Measurements from ENCODE around the gene DENND1B. TPM values are rescaled to one million over a fixed set of nuclear protein-coding genes. Genes with fewer than 3 reads are reported as not detected.

Gene DENND1B, protein sequence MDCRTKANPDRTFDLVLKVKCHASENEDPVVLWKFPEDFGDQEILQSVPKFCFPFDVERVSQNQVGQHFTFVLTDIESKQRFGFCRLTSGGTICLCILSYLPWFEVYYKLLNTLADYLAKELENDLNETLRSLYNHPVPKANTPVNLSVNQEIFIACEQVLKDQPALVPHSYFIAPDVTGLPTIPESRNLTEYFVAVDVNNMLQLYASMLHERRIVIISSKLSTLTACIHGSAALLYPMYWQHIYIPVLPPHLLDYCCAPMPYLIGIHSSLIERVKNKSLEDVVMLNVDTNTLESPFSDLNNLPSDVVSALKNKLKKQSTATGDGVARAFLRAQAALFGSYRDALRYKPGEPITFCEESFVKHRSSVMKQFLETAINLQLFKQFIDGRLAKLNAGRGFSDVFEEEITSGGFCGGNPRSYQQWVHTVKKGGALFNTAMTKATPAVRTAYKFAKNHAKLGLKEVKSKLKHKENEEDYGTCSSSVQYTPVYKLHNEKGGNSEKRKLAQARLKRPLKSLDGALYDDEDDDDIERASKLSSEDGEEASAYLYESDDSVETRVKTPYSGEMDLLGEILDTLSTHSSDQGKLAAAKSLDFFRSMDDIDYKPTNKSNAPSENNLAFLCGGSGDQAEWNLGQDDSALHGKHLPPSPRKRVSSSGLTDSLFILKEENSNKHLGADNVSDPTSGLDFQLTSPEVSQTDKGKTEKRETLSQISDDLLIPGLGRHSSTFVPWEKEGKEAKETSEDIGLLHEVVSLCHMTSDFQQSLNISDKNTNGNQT
- total RNA-seq (10 to 100 TPM; 18.4 to 44.6 TPM), polyA plus RNA-seq (ENCODE audit: insufficient read length in 2 of 2) (10 to 100 TPM in 1 of 2 donors, 1 to 10 TPM in 1; 7.9 to 12.4 TPM)
- long read RNA-seq, donor 1, partial matches to known transcripts: 0 of 1 reads
- long read RNA-seq, donor 1, other reads (novel, unspliced or antisense): 0 of 1 reads
- long read RNA-seq, donor 2, partial matches to known transcripts: 0 of 1 reads
- long read RNA-seq, donor 2, other reads (novel, unspliced or antisense): 0 of 1 reads
- long read RNA-seq, donor 3, partial matches to known transcripts: 6 of 6 reads
- long read RNA-seq, donor 3, other reads (novel, unspliced or antisense): 0 of 6 reads
- long read RNA-seq, donor 4: 0 reads

DNA sequence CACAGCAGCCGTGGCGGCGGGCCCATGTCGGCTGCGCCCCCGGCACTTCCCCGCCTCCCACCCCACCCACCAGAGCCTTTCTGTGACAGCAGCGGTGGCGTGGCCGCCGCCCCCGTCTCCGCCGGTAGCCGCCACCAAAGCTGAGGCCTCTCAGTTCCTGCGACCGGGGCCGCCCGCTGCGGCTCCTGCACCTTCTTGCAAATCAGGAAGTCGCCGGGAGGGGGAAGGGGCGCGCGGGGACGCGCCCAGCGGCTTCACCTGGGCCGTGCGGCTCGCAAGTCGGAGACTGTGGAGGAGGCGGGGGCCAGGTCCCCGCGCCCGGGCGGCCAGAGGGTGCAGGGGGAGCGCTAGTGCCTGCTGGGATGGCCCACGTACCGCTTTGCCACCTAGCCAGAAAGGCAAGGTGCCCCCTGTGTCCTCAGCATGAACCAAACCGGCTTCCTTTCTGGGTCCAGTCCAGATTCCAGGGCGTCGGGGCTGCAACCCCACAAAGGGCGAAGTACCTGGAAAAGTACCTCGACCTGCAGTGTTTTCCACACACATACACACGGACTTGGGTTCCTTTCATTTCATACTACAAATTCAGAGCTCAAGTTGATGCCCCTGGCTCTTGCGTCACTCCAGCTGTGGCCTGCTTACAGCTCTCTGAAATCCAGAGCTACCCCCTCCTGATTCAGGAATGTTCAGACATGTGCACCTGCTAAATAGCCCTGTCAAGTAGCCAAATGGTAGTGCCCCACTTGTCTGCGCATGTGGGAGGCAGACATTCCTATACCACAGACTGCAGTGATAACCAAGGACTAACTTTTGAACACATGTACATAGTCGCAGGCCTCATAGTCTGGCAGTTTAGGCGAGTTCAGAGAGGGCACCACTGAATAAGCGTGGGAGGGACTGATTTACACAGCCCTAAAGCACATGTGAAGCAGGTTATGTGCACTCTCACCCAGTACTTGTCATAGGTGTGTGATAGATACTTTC is at the start of gene DENND1B:
TSS of gene DENND1B (minus strand) at position 199 of the 981 bp plus-strand sequence. CDS start 325 bp downstream, outside the sequence.
- Histone ChIP-seq H3K4me3 (ENCODE audit: low read depth, low read length) (peak within 1 kb of the TSS; percentile 58), H3K27ac (ENCODE audit: low read depth, low read length) (peak within 1 kb of the TSS; percentile 61)
- WGBS (ENCODE audit: insufficient coverage): 6% methylated on average over 47 of the region's 51 CpGs

GRCh38 chr1:197814306-197814705 is 39.0 kb upstream of the DENND1B start:
- Histone ChIP-seq H3K9me3 (ENCODE audit: control insufficient read depth, insufficient read depth, low read length) (no peaks in the 10 kb centered on the region), H3K4me3 (ENCODE audit: low read depth, low read length) (no peak overlapping the region), H3K4me1 (ENCODE audit: control insufficient read depth, insufficient read depth, low read length) (no peaks in the 10 kb centered on the region), H3K27me3 (ENCODE audit: control insufficient read depth, insufficient read depth, low read length) (no peaks in the 10 kb centered on the region), H3K27ac (ENCODE audit: low read depth, low read length) (no peak overlapping the region), H3K36me3 (ENCODE audit: control insufficient read depth, insufficient read depth, low read length) (no peaks in the 10 kb centered on the region)
- no CpG with 5 or more reads among the region's 2 CpGs for WGBS (ENCODE audit: insufficient coverage)
- no peak for DNase-seq (ENCODE audit: low read depth in 4 of 6, low spot score in 6 of 6)

More for the DNA sequence above, at the start of gene DENND1B:
- peak; percentile 23 to 84 (median 48) for DNase-seq (ENCODE audit: low read depth in 4 of 6, low spot score in 6 of 6)
- no peaks in the 10 kb centered on the region for H3K9me3 ChIP-seq (ENCODE audit: control insufficient read depth, insufficient read depth, low read length)
- H3K36me3 ChIP-seq (ENCODE audit: control insufficient read depth, insufficient read depth, low read length): no peaks in the 10 kb centered on the region
- H3K27me3 ChIP-seq (ENCODE audit: control insufficient read depth, insufficient read depth, low read length): no peaks in the 10 kb centered on the region
- H3K4me1 ChIP-seq (ENCODE audit: control insufficient read depth, insufficient read depth, low read length): peaks cover 4% of the 10 kb centered on the region

DNA sequence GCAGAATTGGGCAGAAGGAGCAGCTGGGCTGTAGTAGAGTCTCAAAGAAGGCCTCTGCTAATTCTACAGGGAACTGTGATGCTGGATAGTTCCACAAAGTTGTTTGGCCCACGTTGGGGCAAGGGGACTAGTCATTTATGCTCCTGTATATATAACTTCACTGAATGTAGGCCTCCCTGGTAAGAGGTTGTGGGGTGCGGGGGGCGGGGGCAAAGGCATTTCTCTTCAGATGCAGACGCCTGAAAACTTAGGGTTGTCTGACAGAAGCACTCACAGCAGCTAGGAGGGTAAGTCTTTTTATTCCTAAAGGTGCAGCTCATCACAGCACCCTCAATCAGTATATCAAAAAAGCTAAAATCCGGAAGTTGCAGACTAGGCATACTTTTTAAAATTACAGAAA is 38.5 kb upstream of the DENND1B start:
- Histone ChIP-seq H3K9me3 (ENCODE audit: control insufficient read depth, insufficient read depth, low read length) (no peaks in the 10 kb centered on the region), H3K4me1 (ENCODE audit: control insufficient read depth, insufficient read depth, low read length) (no peaks in the 10 kb centered on the region), H3K27ac (ENCODE audit: low read depth, low read length) (no peak overlapping the region), H3K4me3 (ENCODE audit: low read depth, low read length) (no peak overlapping the region), H3K27me3 (ENCODE audit: control insufficient read depth, insufficient read depth, low read length) (no peaks in the 10 kb centered on the region), H3K36me3 (ENCODE audit: control insufficient read depth, insufficient read depth, low read length) (no peaks in the 10 kb centered on the region)
- no peak for DNase-seq (ENCODE audit: low read depth in 4 of 6, low spot score in 6 of 6)
- no CpG with 5 or more reads among the region's 5 CpGs for WGBS (ENCODE audit: insufficient coverage)

DNA sequence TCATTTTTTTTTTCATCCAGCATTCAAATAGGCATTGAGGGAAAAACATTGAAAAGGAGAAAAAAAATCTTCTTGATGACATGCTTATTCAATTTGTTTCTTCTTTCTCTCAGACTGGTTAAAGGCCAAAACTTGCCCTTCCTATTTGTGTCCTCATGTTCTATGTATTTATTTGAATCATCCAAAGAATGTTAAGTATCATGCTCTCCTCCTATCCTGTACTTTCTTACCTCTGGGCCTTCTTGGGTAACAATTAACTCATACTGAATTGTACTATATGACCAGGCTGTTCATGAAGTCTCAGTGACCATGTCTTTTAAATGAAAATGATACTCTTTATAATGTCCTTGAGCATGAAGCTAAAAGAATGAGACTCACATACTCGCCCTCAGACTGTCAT is 36.5 kb upstream of the DENND1B start:
- Histone ChIP-seq H3K9me3 (ENCODE audit: control insufficient read depth, insufficient read depth, low read length) (no peaks in the 10 kb centered on the region), H3K27me3 (ENCODE audit: control insufficient read depth, insufficient read depth, low read length) (no peaks in the 10 kb centered on the region), H3K4me1 (ENCODE audit: control insufficient read depth, insufficient read depth, low read length) (no peaks in the 10 kb centered on the region), H3K4me3 (ENCODE audit: low read depth, low read length) (no peak overlapping the region), H3K27ac (ENCODE audit: low read depth, low read length) (no peak overlapping the region), H3K36me3 (ENCODE audit: control insufficient read depth, insufficient read depth, low read length) (no peaks in the 10 kb centered on the region)
- no peak for DNase-seq (ENCODE audit: low read depth in 4 of 6, low spot score in 6 of 6)
- WGBS (ENCODE audit: insufficient coverage): no CpG with 5 or more reads among the region's 1 CpG

DNA sequence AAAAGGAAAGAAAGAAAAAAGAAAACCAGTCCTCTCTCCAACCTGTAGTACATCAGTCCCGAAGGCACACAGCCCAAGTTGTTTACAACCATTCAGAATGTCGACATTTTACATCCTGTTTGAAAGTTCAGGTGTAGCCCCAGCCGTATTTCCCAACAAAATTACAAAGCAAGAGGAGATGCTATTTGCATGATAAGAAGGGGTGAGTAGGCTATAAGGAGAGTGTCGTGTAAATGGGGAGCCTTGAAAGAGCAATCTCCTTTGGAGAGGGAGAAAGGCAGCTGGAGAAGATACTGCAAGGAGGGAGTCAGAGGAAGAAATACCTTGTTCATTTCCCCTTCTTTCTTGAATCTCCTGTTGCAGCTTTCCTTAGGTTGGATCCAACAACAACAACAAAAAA is 35.5 kb upstream of the DENND1B start:
- WGBS (ENCODE audit: insufficient coverage): no CpG with 5 or more reads among the region's 4 CpGs
- no peaks in the 10 kb centered on the region for H3K36me3 ChIP-seq (ENCODE audit: control insufficient read depth, insufficient read depth, low read length)
- H3K4me3 ChIP-seq (ENCODE audit: low read depth, low read length): no peak overlapping the region
- H3K4me1 ChIP-seq (ENCODE audit: control insufficient read depth, insufficient read depth, low read length): no peaks in the 10 kb centered on the region
- no peaks in the 10 kb centered on the region for H3K9me3 ChIP-seq (ENCODE audit: control insufficient read depth, insufficient read depth, low read length)
- no peak overlapping the region for H3K27ac ChIP-seq (ENCODE audit: low read depth, low read length)
- H3K27me3 ChIP-seq (ENCODE audit: control insufficient read depth, insufficient read depth, low read length): no peaks in the 10 kb centered on the region
- no peak for DNase-seq (ENCODE audit: low read depth in 4 of 6, low spot score in 6 of 6)

GRCh38 chr1:197808880-197809279 is 33.6 kb upstream of the DENND1B start:
- no peaks in the 10 kb centered on the region for H3K9me3 ChIP-seq (ENCODE audit: control insufficient read depth, insufficient read depth, low read length)
- H3K27me3 ChIP-seq (ENCODE audit: control insufficient read depth, insufficient read depth, low read length): no peaks in the 10 kb centered on the region
- no peak overlapping the region for H3K4me3 ChIP-seq (ENCODE audit: low read depth, low read length)
- H3K36me3 ChIP-seq (ENCODE audit: control insufficient read depth, insufficient read depth, low read length): no peaks in the 10 kb centered on the region
- no peak overlapping the region for H3K27ac ChIP-seq (ENCODE audit: low read depth, low read length)
- 53% methylated on average over 2 of the region's 3 CpGs for WGBS (ENCODE audit: insufficient coverage)
- H3K4me1 ChIP-seq (ENCODE audit: control insufficient read depth, insufficient read depth, low read length): no peaks in the 10 kb centered on the region
- peak in 1 of 6 donors; percentile 1 for DNase-seq (ENCODE audit: low read depth in 4 of 6, low spot score in 6 of 6)

GRCh38 chr1:197807739-197808453 is 32.6 kb upstream of the DENND1B start:
- H3K4me3 ChIP-seq (ENCODE audit: low read depth, low read length): no peak overlapping the region
- WGBS (ENCODE audit: insufficient coverage): 81% methylated on average over 2 of the region's 5 CpGs
- DNase-seq (ENCODE audit: low read depth in 4 of 6, low spot score in 6 of 6): no peak
- H3K9me3 ChIP-seq (ENCODE audit: control insufficient read depth, insufficient read depth, low read length): no peaks in the 10 kb centered on the region
- H3K36me3 ChIP-seq (ENCODE audit: control insufficient read depth, insufficient read depth, low read length): no peaks in the 10 kb centered on the region
- no peak overlapping the region for H3K27ac ChIP-seq (ENCODE audit: low read depth, low read length)
- H3K4me1 ChIP-seq (ENCODE audit: control insufficient read depth, insufficient read depth, low read length): no peaks in the 10 kb centered on the region
- H3K27me3 ChIP-seq (ENCODE audit: control insufficient read depth, insufficient read depth, low read length): no peaks in the 10 kb centered on the region

- Histone ChIP-seq H3K4me1 (ENCODE audit: control insufficient read depth, insufficient read depth, low read length) (no peaks in the 10 kb centered on the region), H3K27me3 (ENCODE audit: control insufficient read depth, insufficient read depth, low read length) (no peaks in the 10 kb centered on the region), H3K9me3 (ENCODE audit: control insufficient read depth, insufficient read depth, low read length) (no peaks in the 10 kb centered on the region), H3K36me3 (ENCODE audit: control insufficient read depth, insufficient read depth, low read length) (no peaks in the 10 kb centered on the region), H3K4me3 (ENCODE audit: low read depth, low read length) (no peak overlapping the region), H3K27ac (ENCODE audit: low read depth, low read length) (no peak overlapping the region)
- no peak for DNase-seq (ENCODE audit: low read depth in 4 of 6, low spot score in 6 of 6)
- WGBS (ENCODE audit: insufficient coverage): 80% methylated on average over 1 of the region's 4 CpGs
Observed at GRCh38 chr1:197807216-197807615, 31.9 kb upstream of the DENND1B start.
